Epidermal melanocyte (primary cell): ENCODE results near the gene TBL3.

Experiments
- DNase-seq: peaks from one replicate; pipeline ENCODE4 v3.0.0; 2011; ENCODE audit warnings: low spot score; ENCODE audit not compliant: insufficient read length

Gene TBL3

GRCh38 chr16:1981398-1981836, 9.6 kb downstream of the TBL3 start, which contains the start of gene NOXO1:
Gene NOXO1, minus strand, starts transcription at chr16:1981469. Its CDS starts 290 bp downstream, at chr16:1981179.
- no peak for DNase-seq

GRCh38 chr16:1982013-1982433, 10.2 kb downstream of the TBL3 start:
- no peak for DNase-seq

- DNase-seq = no peak
Observed at GRCh38 chr16:1982991-1983543, 11.2 kb downstream of the TBL3 start.

GRCh38 chr16:1983544-1984346, 11.9 kb downstream of the TBL3 start, which contains the start of gene GFER:
Gene GFER, plus strand, starts transcription at chr16:1984193. Its CDS starts 26 bp downstream, at chr16:1984219.
- DNase-seq = peak; percentile 99

GRCh38 chr16:1984347-1985225, 12.7 kb downstream of the TBL3 start:
- DNase-seq = no peak

GRCh38 chr16:1985466-1986150, 13.8 kb downstream of the TBL3 start:
- no peak for DNase-seq

- no peak for DNase-seq
Observed at GRCh38 chr16:1987198-1987597, 15.3 kb downstream of the TBL3 start.

GRCh38 chr16:1989209-1990100, 17.6 kb downstream of the TBL3 start, which contains the start of gene SYNGR3:
Gene SYNGR3, plus strand, starts transcription at chr16:1989970. Its CDS starts 133 bp downstream, at chr16:1990103.
- DNase-seq = no peak

- DNase-seq = no peak
Observed at GRCh38 chr16:1990101-1990350, 18.2 kb downstream of the TBL3 start.

- no peak for DNase-seq
Observed at GRCh38 chr16:1990351-1991134, 18.7 kb downstream of the TBL3 start.

GRCh38 chr16:1991135-1991551, 19.3 kb downstream of the TBL3 start:
- no peak for DNase-seq

GRCh38 chr16:1991588-1991947, 19.7 kb downstream of the TBL3 start:
- no peak for DNase-seq

GRCh38 chr16:1991948-1992703, 20.3 kb downstream of the TBL3 start:
- peak; percentile 98 for DNase-seq

- no peak for DNase-seq
Observed at GRCh38 chr16:1992704-1993317, 21.0 kb downstream of the TBL3 start.

GRCh38 chr16:1993731-1994131, 21.9 kb downstream of the TBL3 start:
- DNase-seq = no peak

- no peak for DNase-seq
Observed at GRCh38 chr16:1997494-1998359, 25.9 kb downstream of the TBL3 start.

GRCh38 chr16:1998360-1998835, 26.5 kb downstream of the TBL3 start:
- no peak for DNase-seq
